ENCODE data around the gene SIK3.

SIK3 gene

GRCh38 chr11:116975661-116976060, 122.6 kb downstream of the SIK3 start:
- Histone ChIP-seq H3K4me1 (ENCODE audit: control insufficient read depth in 1 of 2, insufficient read depth in 1 of 2, low read depth in 1 of 2, low read length in 1 of 2) (peaks cover 30 to 49% of the 10 kb centered on the region in 2 experiments), H3K36me3 (no peaks in the 10 kb centered on the region), H3K4me3 (ENCODE audit: low read depth in 1 of 2, low read length in 1 of 2) (no peak overlapping the region), H3K27me3 (no peaks in the 10 kb centered on the region), H3K27ac (no peak overlapping the region), H3K9me3 (no peaks in the 10 kb centered on the region)
- no peak for TF ChIP-seq CTCF (IDR thresholded peaks at IDR 0.05)

- Histone ChIP-seq H3K27ac (peak overlapping the region; percentile 60), H3K36me3 (no peaks in the 10 kb centered on the region), H3K4me3 (ENCODE audit: low read depth in 1 of 2, low read length in 1 of 2) (no peak overlapping the region), H3K4me1 (ENCODE audit: control insufficient read depth in 1 of 2, insufficient read depth in 1 of 2, low read depth in 1 of 2, low read length in 1 of 2) (peaks cover 16 to 35% of the 10 kb centered on the region in 2 experiments), H3K27me3 (no peaks in the 10 kb centered on the region), H3K9me3 (no peaks in the 10 kb centered on the region)
- TF ChIP-seq CTCF (IDR thresholded peaks at IDR 0.05): no peak
Observed at GRCh38 chr11:116973270-116973669, 125.0 kb downstream of the SIK3 start.

GRCh38 chr11:116972691-116973090, 125.5 kb downstream of the SIK3 start:
- TF ChIP-seq CTCF (IDR thresholded peaks at IDR 0.05): no peak
- H3K4me1 ChIP-seq (ENCODE audit: control insufficient read depth in 1 of 2, insufficient read depth in 1 of 2, low read depth in 1 of 2, low read length in 1 of 2): peaks cover 16 to 34% of the 10 kb centered on the region in 2 experiments
- H3K4me3 ChIP-seq (ENCODE audit: low read depth in 1 of 2, low read length in 1 of 2): no peak overlapping the region
- no peaks in the 10 kb centered on the region for H3K36me3 ChIP-seq
- peak overlapping the region; percentile 60 for H3K27ac ChIP-seq
- H3K9me3 ChIP-seq: no peaks in the 10 kb centered on the region
- no peaks in the 10 kb centered on the region for H3K27me3 ChIP-seq

GRCh38 chr11:116970485-116971292, 127.5 kb downstream of the SIK3 start:
- TF ChIP-seq CTCF (IDR thresholded peaks at IDR 0.05): no peak
- Histone ChIP-seq H3K36me3 (no peaks in the 10 kb centered on the region), H3K4me1 (ENCODE audit: control insufficient read depth in 1 of 2, insufficient read depth in 1 of 2, low read depth in 1 of 2, low read length in 1 of 2) (peaks cover 12 to 21% of the 10 kb centered on the region in 2 experiments), H3K27me3 (no peaks in the 10 kb centered on the region), H3K4me3 (ENCODE audit: low read depth in 1 of 2, low read length in 1 of 2) (no peak overlapping the region), H3K9me3 (no peaks in the 10 kb centered on the region), H3K27ac (no peak overlapping the region)

GRCh38 chr11:116969694-116970093, 128.5 kb downstream of the SIK3 start:
- no peak overlapping the region for H3K27ac ChIP-seq
- no peaks in the 10 kb centered on the region for H3K36me3 ChIP-seq
- no peak overlapping the region for H3K4me3 ChIP-seq (ENCODE audit: low read depth in 1 of 2, low read length in 1 of 2)
- no peaks in the 10 kb centered on the region for H3K9me3 ChIP-seq
- H3K4me1 ChIP-seq (ENCODE audit: control insufficient read depth in 1 of 2, insufficient read depth in 1 of 2, low read depth in 1 of 2, low read length in 1 of 2): peaks cover 12 to 21% of the 10 kb centered on the region in 2 experiments
- no peaks in the 10 kb centered on the region for H3K27me3 ChIP-seq
- TF ChIP-seq CTCF (IDR thresholded peaks at IDR 0.05): no peak
